GM12873 (cell line): ENCODE results near the gene WNT11.
A peak's percentile ranks its signal among the peaks of the same experiment; 100 is the strongest.

ENCODE experiments used
- CTCF ChIP-seq: IDR thresholded peaks from 2 replicates; pipeline ENCODE4 v1.5.1; 2012; ENCODE audit warnings: low read depth, mild to moderate bottlenecking, moderate library complexity, low read length, control low read depth; ENCODE audit not compliant: insufficient read depth; ENCODE audit errors: missing control alignments

The WNT11 gene

GRCh38 chr11:76248210-76248609, 41.9 kb upstream of the WNT11 start:
- TF ChIP-seq CTCF, result peak; percentile 49

- TF ChIP-seq CTCF, result no peak
Observed at GRCh38 chr11:76247091-76247490, 40.8 kb upstream of the WNT11 start.

GRCh38 chr11:76246271-76246933, 40.1 kb upstream of the WNT11 start:
- TF ChIP-seq CTCF, result no peak

- no peak for TF ChIP-seq CTCF
Observed at GRCh38 chr11:76245720-76246119, 39.4 kb upstream of the WNT11 start.

- no peak for TF ChIP-seq CTCF
Observed at GRCh38 chr11:76244316-76244851, 38.1 kb upstream of the WNT11 start.

- TF ChIP-seq CTCF, result no peak
Observed at GRCh38 chr11:76243957-76244285, 37.6 kb upstream of the WNT11 start.

GRCh38 chr11:76243193-76243956, 37.1 kb upstream of the WNT11 start:
- TF ChIP-seq CTCF, result no peak
